Measurements from ENCODE around the gene COMMD10.
"Not testable (repeated sequence)": the region's sequence is repeated elsewhere in the genome, so short reads cannot be mapped to it uniquely, and the experiment has no call there.

The COMMD10 gene

GRCh38 chr5:116062352-116062751, 22.5 kb upstream of the COMMD10 start:
- no peaks in the 10 kb centered on the region for H3K4me1 ChIP-seq (ENCODE audit: control insufficient read depth in 5 of 5, insufficient read depth in 5 of 5, low read length in 5 of 5)
- H3K9me3 ChIP-seq (ENCODE audit: control insufficient read depth in 5 of 5, low read length in 5 of 5), result no peaks in the 10 kb centered on the region
- H3K27ac ChIP-seq (ENCODE audit: low read depth, low read length), result no peak overlapping the region
- H3K4me3 ChIP-seq (ENCODE audit: low read depth in 1 of 5, low read length in 5 of 5), result no peak overlapping the region
- no peaks in the 10 kb centered on the region for H3K36me3 ChIP-seq (ENCODE audit: control insufficient read depth in 5 of 5, insufficient read depth in 5 of 5, low read length in 5 of 5)
- H3K27me3 ChIP-seq (ENCODE audit: control insufficient read depth in 5 of 5, insufficient read depth in 4 of 5, low read length in 5 of 5), result peaks cover 0 to 2% (median 0%) of the 10 kb centered on the region in 5 donors
- H3K9ac ChIP-seq (ENCODE audit: low read length in 5 of 5), result no peak overlapping the region

GRCh38 chr5:116063950-116064349, 20.9 kb upstream of the COMMD10 start:
- Histone ChIP-seq H3K9ac (ENCODE audit: low read length in 5 of 5) (no peak overlapping the region), H3K36me3 (ENCODE audit: control insufficient read depth in 5 of 5, insufficient read depth in 5 of 5, low read length in 5 of 5) (no peaks in the 10 kb centered on the region), H3K27ac (ENCODE audit: low read depth, low read length) (no peak overlapping the region), H3K4me1 (ENCODE audit: control insufficient read depth in 5 of 5, insufficient read depth in 5 of 5, low read length in 5 of 5) (no peaks in the 10 kb centered on the region), H3K27me3 (ENCODE audit: control insufficient read depth in 5 of 5, insufficient read depth in 4 of 5, low read length in 5 of 5) (peaks cover 0 to 2% (median 0%) of the 10 kb centered on the region in 5 donors), H3K4me3 (ENCODE audit: low read depth in 1 of 5, low read length in 5 of 5) (no peak overlapping the region), H3K9me3 (ENCODE audit: control insufficient read depth in 5 of 5, low read length in 5 of 5) (no peaks in the 10 kb centered on the region)

GRCh38 chr5:116068028-116068632, 16.7 kb upstream of the COMMD10 start:
- no peaks in the 10 kb centered on the region for H3K4me1 ChIP-seq (ENCODE audit: control insufficient read depth in 5 of 5, insufficient read depth in 5 of 5, low read length in 5 of 5)

GRCh38 chr5:116071211-116071610, 13.6 kb upstream of the COMMD10 start:
- H3K4me1 ChIP-seq (ENCODE audit: control insufficient read depth in 5 of 5, insufficient read depth in 5 of 5, low read length in 5 of 5), result no peaks in the 10 kb centered on the region
- no peaks in the 10 kb centered on the region for H3K9me3 ChIP-seq (ENCODE audit: control insufficient read depth in 5 of 5, low read length in 5 of 5)
- no peak overlapping the region for H3K9ac ChIP-seq (ENCODE audit: low read length in 5 of 5)
- H3K36me3 ChIP-seq (ENCODE audit: control insufficient read depth in 5 of 5, insufficient read depth in 5 of 5, low read length in 5 of 5), result no peaks in the 10 kb centered on the region
- H3K27ac ChIP-seq (ENCODE audit: low read depth, low read length), result no peak overlapping the region
- H3K27me3 ChIP-seq (ENCODE audit: control insufficient read depth in 5 of 5, insufficient read depth in 4 of 5, low read length in 5 of 5), result peaks cover 0 to 6% (median 2%) of the 10 kb centered on the region in 5 donors
- H3K4me3 ChIP-seq (ENCODE audit: low read depth in 1 of 5, low read length in 5 of 5), result no peak overlapping the region

More at GRCh38 chr5:116068028-116068632, 16.7 kb upstream of the COMMD10 start:
- Histone ChIP-seq H3K9ac (ENCODE audit: low read length in 5 of 5) (no peak overlapping the region), H3K36me3 (ENCODE audit: control insufficient read depth in 5 of 5, insufficient read depth in 5 of 5, low read length in 5 of 5) (no peaks in the 10 kb centered on the region), H3K9me3 (ENCODE audit: control insufficient read depth in 5 of 5, low read length in 5 of 5) (no peaks in the 10 kb centered on the region), H3K27ac (ENCODE audit: low read depth, low read length) (no peak overlapping the region), H3K27me3 (ENCODE audit: control insufficient read depth in 5 of 5, insufficient read depth in 4 of 5, low read length in 5 of 5) (peaks cover 0 to 3% (median 0%) of the 10 kb centered on the region in 5 donors), H3K4me3 (ENCODE audit: low read depth in 1 of 5, low read length in 5 of 5) (no peak overlapping the region)

GRCh38 chr5:116075191-116075831, 9.5 kb upstream of the COMMD10 start:
- H3K4me1 ChIP-seq (ENCODE audit: control insufficient read depth in 5 of 5, insufficient read depth in 5 of 5, low read length in 5 of 5), result peaks cover 0 to 3% (median 0%) of the 10 kb centered on the region in 5 donors
- no peak overlapping the region for H3K27ac ChIP-seq (ENCODE audit: low read depth, low read length)
- no peaks in the 10 kb centered on the region for H3K36me3 ChIP-seq (ENCODE audit: control insufficient read depth in 5 of 5, insufficient read depth in 5 of 5, low read length in 5 of 5)
- no peak overlapping the region for H3K4me3 ChIP-seq (ENCODE audit: low read depth in 1 of 5, low read length in 5 of 5)
- no peak overlapping the region for H3K9ac ChIP-seq (ENCODE audit: low read length in 5 of 5)
- no peaks in the 10 kb centered on the region for H3K9me3 ChIP-seq (ENCODE audit: control insufficient read depth in 5 of 5, low read length in 5 of 5)
- peaks cover 0 to 6% (median 0%) of the 10 kb centered on the region in 5 donors for H3K27me3 ChIP-seq (ENCODE audit: control insufficient read depth in 5 of 5, insufficient read depth in 4 of 5, low read length in 5 of 5)

- Histone ChIP-seq H3K27ac (ENCODE audit: low read depth, low read length) (no peak overlapping the region), H3K9me3 (ENCODE audit: control insufficient read depth in 5 of 5, low read length in 5 of 5) (no peaks in the 10 kb centered on the region), H3K36me3 (ENCODE audit: control insufficient read depth in 5 of 5, insufficient read depth in 5 of 5, low read length in 5 of 5) (no peaks in the 10 kb centered on the region), H3K27me3 (ENCODE audit: control insufficient read depth in 5 of 5, insufficient read depth in 4 of 5, low read length in 5 of 5) (peaks cover 0 to 6% (median 0%) of the 10 kb centered on the region in 5 donors), H3K4me3 (ENCODE audit: low read depth in 1 of 5, low read length in 5 of 5) (no peak overlapping the region), H3K4me1 (ENCODE audit: control insufficient read depth in 5 of 5, insufficient read depth in 5 of 5, low read length in 5 of 5) (peaks cover 0 to 3% (median 0%) of the 10 kb centered on the region in 5 donors), H3K9ac (ENCODE audit: low read length in 5 of 5) (no peak overlapping the region)
These were observed 8.3 kb upstream of the COMMD10 start for GRCh38 chr5:116076496-116076895.

- Histone ChIP-seq H3K36me3 (ENCODE audit: control insufficient read depth in 5 of 5, insufficient read depth in 5 of 5, low read length in 5 of 5) (no peaks in the 10 kb centered on the region), H3K4me3 (ENCODE audit: low read depth in 1 of 5, low read length in 5 of 5) (no peak overlapping the region), H3K9me3 (ENCODE audit: control insufficient read depth in 5 of 5, low read length in 5 of 5) (no peaks in the 10 kb centered on the region), H3K27ac (ENCODE audit: low read depth, low read length) (no peak overlapping the region), H3K9ac (ENCODE audit: low read length in 5 of 5) (no peak overlapping the region), H3K27me3 (ENCODE audit: control insufficient read depth in 5 of 5, insufficient read depth in 4 of 5, low read length in 5 of 5) (peaks cover 0 to 6% (median 0%) of the 10 kb centered on the region in 5 donors), H3K4me1 (ENCODE audit: control insufficient read depth in 5 of 5, insufficient read depth in 5 of 5, low read length in 5 of 5) (peaks cover 0 to 3% (median 0%) of the 10 kb centered on the region in 5 donors)
These were observed 6.6 kb upstream of the COMMD10 start for GRCh38 chr5:116078199-116078598.

GRCh38 chr5:116084287-116084691, 536 bp upstream of the COMMD10 start:
- Histone ChIP-seq H3K9me3 (ENCODE audit: control insufficient read depth in 5 of 5, low read length in 5 of 5) (no peaks in the 10 kb centered on the region), H3K27ac (ENCODE audit: low read depth, low read length) (no peak overlapping the region), H3K4me3 (ENCODE audit: low read depth in 1 of 5, low read length in 5 of 5) (peak overlapping the region; percentile 61 to 98 (median 94)), H3K27me3 (ENCODE audit: control insufficient read depth in 5 of 5, insufficient read depth in 4 of 5, low read length in 5 of 5) (no peaks in the 10 kb centered on the region), H3K9ac (ENCODE audit: low read length in 5 of 5) (peak overlapping the region in 4 of 5 donors; percentile 83 to 96 (median 90)), H3K4me1 (ENCODE audit: control insufficient read depth in 5 of 5, insufficient read depth in 5 of 5, low read length in 5 of 5) (peaks cover 4 to 19% (median 17%) of the 10 kb centered on the region in 5 donors), H3K36me3 (ENCODE audit: control insufficient read depth in 5 of 5, insufficient read depth in 5 of 5, low read length in 5 of 5) (peaks cover 0 to 9% (median 4%) of the 10 kb centered on the region in 5 donors)

GRCh38 chr5:116086309-116086708, 1.5 kb downstream of the COMMD10 start:
- not testable (repeated sequence) for H3K27me3 ChIP-seq (ENCODE audit: control insufficient read depth in 5 of 5, insufficient read depth in 4 of 5, low read length in 5 of 5); H3K9me3 ChIP-seq (ENCODE audit: control insufficient read depth in 5 of 5, low read length in 5 of 5); H3K9ac ChIP-seq (ENCODE audit: low read length in 5 of 5); H3K27ac ChIP-seq (ENCODE audit: low read depth, low read length)
- H3K4me1 ChIP-seq (ENCODE audit: control insufficient read depth in 5 of 5, insufficient read depth in 5 of 5, low read length in 5 of 5), result peaks cover 4 to 19% (median 17%) of the 10 kb centered on the region in 5 donors
- peaks cover 0 to 16% (median 6%) of the 10 kb centered on the region in 5 donors for H3K36me3 ChIP-seq (ENCODE audit: control insufficient read depth in 5 of 5, insufficient read depth in 5 of 5, low read length in 5 of 5)
- peak overlapping the region in 4 of 5 donors; percentile 92 to 98 (median 94) for H3K4me3 ChIP-seq (ENCODE audit: low read depth in 1 of 5, low read length in 5 of 5)

GRCh38 chr5:116088062-116088461, 3.2 kb downstream of the COMMD10 start:
- H3K27ac ChIP-seq (ENCODE audit: low read depth, low read length), result no peak overlapping the region
- no peak overlapping the region for H3K9ac ChIP-seq (ENCODE audit: low read length in 5 of 5)
- peaks cover 4 to 20% (median 17%) of the 10 kb centered on the region in 5 donors for H3K4me1 ChIP-seq (ENCODE audit: control insufficient read depth in 5 of 5, insufficient read depth in 5 of 5, low read length in 5 of 5)
- no peak overlapping the region for H3K4me3 ChIP-seq (ENCODE audit: low read depth in 1 of 5, low read length in 5 of 5)
- no peaks in the 10 kb centered on the region for H3K27me3 ChIP-seq (ENCODE audit: control insufficient read depth in 5 of 5, insufficient read depth in 4 of 5, low read length in 5 of 5)
- no peaks in the 10 kb centered on the region for H3K9me3 ChIP-seq (ENCODE audit: control insufficient read depth in 5 of 5, low read length in 5 of 5)
- peaks cover 9 to 23% (median 18%) of the 10 kb centered on the region in 5 donors for H3K36me3 ChIP-seq (ENCODE audit: control insufficient read depth in 5 of 5, insufficient read depth in 5 of 5, low read length in 5 of 5)
